H7 (cell line): ENCODE results near the gene RAB7A. TPM values are rescaled to one million over a fixed set of nuclear protein-coding genes. Genes with fewer than 3 reads are reported as not detected.
A peak's percentile ranks its signal among the peaks of the same experiment; 100 is the strongest.
"Not testable (repeated sequence)": the region's sequence is repeated elsewhere in the genome, so short reads cannot be mapped to it uniquely, and the experiment has no call there.

Experiments used
- DNase-seq: peaks from one replicate; pipeline ENCODE4 v3.0.0; 2012
- H3K27me3 ChIP-seq: 2 replicates; pipeline ENCODE4 v1.6.0; 2011; ENCODE audit warnings: mild to moderate bottlenecking, low read length; ENCODE audit not compliant: control insufficient read depth, insufficient read depth
- H3K36me3 ChIP-seq: replicated peaks from 2 replicates; pipeline ENCODE4 v1.5.1; 2011; ENCODE audit warnings: low read length; ENCODE audit not compliant: control insufficient read depth, insufficient read depth
- H3K4me3 ChIP-seq: 2 replicates; pipeline ENCODE4 v1.5.1; 2011; ENCODE audit warnings: low read depth, mild to moderate bottlenecking, control low read depth, low read length, moderate library complexity; ENCODE audit not compliant: insufficient read depth
- total RNA-seq: library from RNA; depleted of rRNA; stranded (reverse); fragments of >200 nt; shearing (Covaris generic); gene quantifications from 2 replicates; pipeline ENCODE4 v1.2.3, GENCODE V29; 2014

RAB7A gene
- total RNA-seq, 1 experiment from 2014 or later: 40.6 TPM

GRCh38 chr3:128823631-128824030 lies 97.6 kb downstream of the RAB7A start:
- H3K27me3 ChIP-seq: no peaks in the 10 kb centered on the region
- no peaks in the 10 kb centered on the region; the same call in 1 of the 2 replicates for H3K36me3 ChIP-seq
- DNase-seq: peak; percentile 36

GRCh38 chr3:128824132-128824850 lies 98.3 kb downstream of the RAB7A start:
- H3K4me3 ChIP-seq: no peak overlapping the region
- no peaks in the 10 kb centered on the region for H3K27me3 ChIP-seq
- no peaks in the 10 kb centered on the region for H3K36me3 ChIP-seq
- no peak for DNase-seq

More at GRCh38 chr3:128823631-128824030, 97.6 kb downstream of the RAB7A start:
- no peak overlapping the region for H3K4me3 ChIP-seq

- H3K27me3 ChIP-seq: no peaks in the 10 kb centered on the region
- no peaks in the 10 kb centered on the region for H3K36me3 ChIP-seq
- DNase-seq: no peak
- H3K4me3 ChIP-seq: no peak overlapping the region
These were observed 99.2 kb downstream of the RAB7A start for GRCh38 chr3:128825117-128825725.

GRCh38 chr3:128829087-128829486 lies 103.1 kb downstream of the RAB7A start:
- not testable (repeated sequence) for H3K27me3 ChIP-seq, H3K36me3 ChIP-seq, H3K4me3 ChIP-seq, DNase-seq

- DNase-seq, H3K4me3 ChIP-seq, H3K27me3 ChIP-seq, H3K36me3 ChIP-seq: not testable (repeated sequence)
These were observed 104.1 kb downstream of the RAB7A start for GRCh38 chr3:128829925-128830625.

GRCh38 chr3:128830762-128831161 lies 104.8 kb downstream of the RAB7A start:
- H3K4me3 ChIP-seq, DNase-seq, H3K27me3 ChIP-seq, H3K36me3 ChIP-seq: not testable (repeated sequence)

GRCh38 chr3:128832979-128833378 lies 107.0 kb downstream of the RAB7A start:
- not testable (repeated sequence) for DNase-seq, H3K27me3 ChIP-seq, H3K4me3 ChIP-seq, H3K36me3 ChIP-seq

GRCh38 chr3:128835096-128835495 lies 109.1 kb downstream of the RAB7A start:
- no peak for DNase-seq
- H3K27me3 ChIP-seq: no peaks in the 10 kb centered on the region
- H3K4me3 ChIP-seq: no peak overlapping the region
- H3K36me3 ChIP-seq: no peaks in the 10 kb centered on the region

- H3K36me3 ChIP-seq: no peaks in the 10 kb centered on the region
- H3K27me3 ChIP-seq: no peaks in the 10 kb centered on the region
- H3K4me3 ChIP-seq: no peak overlapping the region
- no peak for DNase-seq
These were observed 116.2 kb downstream of the RAB7A start for GRCh38 chr3:128841926-128842920.

- Histone ChIP-seq H3K36me3 (no peaks in the 10 kb centered on the region), H3K4me3 (no peak overlapping the region), H3K27me3 (no peaks in the 10 kb centered on the region)
- no peak for DNase-seq
These were observed 118.5 kb downstream of the RAB7A start for GRCh38 chr3:128844502-128844901.

- Histone ChIP-seq H3K36me3 (no peaks in the 10 kb centered on the region), H3K27me3 (no peaks in the 10 kb centered on the region), H3K4me3 (peak overlapping the region; percentile 20; the same call in 1 of the 2 replicates)
- DNase-seq: peak; percentile 85
These were observed 119.3 kb downstream of the RAB7A start for GRCh38 chr3:128845119-128845777.

GRCh38 chr3:128845778-128846485 lies 119.9 kb downstream of the RAB7A start:
- no peaks in the 10 kb centered on the region for H3K27me3 ChIP-seq
- peak; percentile 99 for DNase-seq
- no peaks in the 10 kb centered on the region for H3K36me3 ChIP-seq
- H3K4me3 ChIP-seq: peak overlapping the region; percentile 20

GRCh38 chr3:128846486-128846891 lies 120.5 kb downstream of the RAB7A start:
- H3K4me3 ChIP-seq: no peak overlapping the region; the same call in 1 of the 2 replicates
- H3K36me3 ChIP-seq: no peaks in the 10 kb centered on the region
- no peaks in the 10 kb centered on the region for H3K27me3 ChIP-seq

More at GRCh38 chr3:128846486-128846891, 120.5 kb downstream of the RAB7A start:
- peak; percentile 64 for DNase-seq
